Gastroesophageal sphincter (tissue), 3 donors: Measurements from ENCODE around the gene PRDM5.

Experiments
- CTCF ChIP-seq, 4 experiments: fragments of 200-600 bp in 2 of 4; fragments of 450-650 bp in 2 of 4; sonication (generic) in 1 of 4; IDR thresholded peaks; one replicate each; pipeline ENCODE4 v1.5.1; 2017 to 2019; ENCODE audit warnings: antibody characterized with exemption in 4 of 4, mild to moderate bottlenecking in 2 of 4, moderate library complexity in 2 of 4
- EP300 ChIP-seq: sonication (generic); formaldehyde crosslinking; IDR thresholded peaks from one replicate; pipeline ENCODE4 v1.6.1; 2017; ENCODE audit warnings: antibody characterized with exemption, mild to moderate bottlenecking
- POLR2A ChIP-seq, 2 donors: fragments of 450-650 bp; IDR thresholded peaks; one replicate each; pipeline ENCODE4 v1.6.1; 2017; ENCODE audit warnings: antibody characterized with exemption in 2 of 2, mild to moderate bottlenecking in 2 of 2, moderate library complexity in 1 of 2
- POLR2AphosphoS5 ChIP-seq: sonication (generic); formaldehyde crosslinking; IDR thresholded peaks from one replicate; pipeline ENCODE4 v1.6.1; 2017; ENCODE audit warnings: antibody characterized with exemption

- TF ChIP-seq CTCF (IDR thresholded peaks at IDR 0.05) (no peak), POLR2A (IDR thresholded peaks at IDR 0.05) (no peak), POLR2AphosphoS5 (no peak), EP300 (no peak)
These were observed 208.0 kb downstream of the PRDM5 start for GRCh38 chr4:120714417-120715010.
